NCI-H2081 (cell line): ENCODE data around the gene PCED1B.
"Not testable (repeated sequence)": the region's sequence is repeated elsewhere in the genome, so short reads cannot be mapped to it uniquely, and the experiment has no call there.

Experiments
- DNase-seq, 2 experiments: peaks; one replicate each; lab custom pipeline; 2025; lab: John Stamatoyannopoulos, UW

Gene PCED1B, protein sequence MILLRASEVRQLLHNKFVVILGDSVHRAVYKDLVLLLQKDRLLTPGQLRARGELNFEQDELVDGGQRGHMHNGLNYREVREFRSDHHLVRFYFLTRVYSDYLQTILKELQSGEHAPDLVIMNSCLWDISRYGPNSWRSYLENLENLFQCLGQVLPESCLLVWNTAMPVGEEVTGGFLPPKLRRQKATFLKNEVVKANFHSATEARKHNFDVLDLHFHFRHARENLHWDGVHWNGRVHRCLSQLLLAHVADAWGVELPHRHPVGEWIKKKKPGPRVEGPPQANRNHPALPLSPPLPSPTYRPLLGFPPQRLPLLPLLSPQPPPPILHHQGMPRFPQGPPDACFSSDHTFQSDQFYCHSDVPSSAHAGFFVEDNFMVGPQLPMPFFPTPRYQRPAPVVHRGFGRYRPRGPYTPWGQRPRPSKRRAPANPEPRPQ

DNA sequence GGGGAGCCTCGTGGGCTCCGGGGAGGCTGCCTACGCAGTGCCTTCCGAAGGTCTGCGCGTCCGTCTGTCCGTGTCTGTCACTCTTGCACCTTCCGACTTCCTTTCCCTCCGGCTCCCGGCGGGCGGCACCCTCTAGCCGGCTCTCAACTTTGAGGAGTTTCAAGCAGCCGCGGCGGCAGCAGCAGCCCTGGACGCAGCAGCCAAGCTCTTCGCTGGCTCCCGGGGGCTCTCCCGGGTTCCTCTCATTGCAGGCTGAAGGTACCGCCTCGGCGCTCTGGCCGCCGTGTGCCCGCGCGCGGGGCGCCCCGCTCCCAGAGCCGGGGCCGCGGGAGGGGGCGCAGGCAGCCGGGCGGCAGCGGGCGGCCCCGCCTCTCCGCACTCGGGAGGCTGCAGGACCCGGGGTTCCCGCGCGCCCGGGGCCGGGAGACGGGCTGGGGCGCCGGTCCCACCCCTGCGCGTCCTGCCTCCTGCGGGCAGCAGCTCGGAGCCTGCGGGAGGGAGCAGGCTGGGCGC, at the start of gene PCED1B, which contains the start of gene AMIGO2:
TSS of gene PCED1B (plus strand) at position 154 of the 513 bp plus-strand sequence. CDS start 155,443 bp downstream, outside the sequence.
TSS of gene AMIGO2 (minus strand) at position 492 of the 513 bp plus-strand sequence. CDS start 957 bp downstream, outside the sequence.
- DNase-seq = peak; percentile 9 to 59

DNA sequence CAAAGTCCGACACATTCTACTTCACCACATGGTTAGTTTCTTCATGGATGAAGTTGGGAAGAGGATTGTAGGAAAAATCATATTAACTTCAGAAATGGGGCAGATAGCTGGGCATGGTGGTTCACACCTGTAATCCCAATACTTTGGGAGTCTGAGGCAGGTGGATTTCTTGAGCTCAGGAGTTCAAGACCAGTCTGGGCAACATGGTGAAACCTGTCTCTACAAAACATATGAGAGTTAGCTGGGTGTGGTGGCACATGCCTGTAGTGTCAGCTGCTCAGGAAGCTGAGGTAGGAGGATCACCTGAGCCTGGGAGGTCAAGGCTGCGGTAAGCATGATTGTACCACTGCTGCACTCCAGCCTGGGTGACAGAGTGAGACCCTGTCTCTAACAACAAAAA, 49.5 kb upstream of the PCED1B start:
- DNase-seq = no peak

- DNase-seq = peak; percentile 32 to 48
Measured at GRCh38 chr12:47032644-47033043, 46.8 kb upstream of the PCED1B start.

DNA sequence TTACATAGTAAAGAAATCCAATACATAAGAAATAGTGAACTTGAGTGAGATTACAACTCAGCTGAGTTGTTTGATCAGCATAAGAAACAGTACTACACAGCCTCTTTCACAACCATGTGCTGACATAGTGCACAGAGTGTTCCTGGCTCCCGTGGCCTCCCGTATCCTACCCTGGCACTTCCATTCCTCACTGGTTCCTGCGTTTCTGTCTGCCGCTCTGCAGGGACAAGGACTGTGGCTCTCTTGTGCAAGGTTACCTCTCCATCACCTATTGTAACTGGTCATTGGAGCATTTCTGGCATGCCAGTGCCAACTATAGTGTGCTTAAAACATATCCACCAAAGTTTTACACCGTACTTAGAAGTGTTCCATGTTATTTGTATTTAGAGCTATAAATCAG, 46.3 kb upstream of the PCED1B start:
- DNase-seq = no peak

GRCh38 chr12:47033789-47034555, 45.4 kb upstream of the PCED1B start:
- DNase-seq = no peak

DNA sequence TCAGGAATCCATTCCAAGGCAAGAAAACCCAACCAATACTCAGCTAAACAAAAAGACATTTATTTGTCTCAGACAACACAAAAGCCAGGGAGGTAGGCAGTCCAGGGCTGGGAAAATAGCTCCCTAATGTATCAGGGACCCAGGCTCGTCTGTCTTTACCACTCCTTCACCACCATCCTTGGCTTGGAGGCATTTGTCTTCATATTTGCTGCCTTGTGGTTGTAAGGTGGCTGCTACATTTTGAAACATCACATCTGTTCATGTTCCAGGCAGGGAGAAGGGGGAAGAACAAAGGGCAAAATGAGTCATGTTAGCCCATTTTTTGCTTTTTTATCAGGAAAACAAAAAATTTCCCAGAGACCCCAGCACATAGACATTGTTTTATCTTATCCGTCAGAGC, 44.8 kb upstream of the PCED1B start:
- no peak for DNase-seq

DNA sequence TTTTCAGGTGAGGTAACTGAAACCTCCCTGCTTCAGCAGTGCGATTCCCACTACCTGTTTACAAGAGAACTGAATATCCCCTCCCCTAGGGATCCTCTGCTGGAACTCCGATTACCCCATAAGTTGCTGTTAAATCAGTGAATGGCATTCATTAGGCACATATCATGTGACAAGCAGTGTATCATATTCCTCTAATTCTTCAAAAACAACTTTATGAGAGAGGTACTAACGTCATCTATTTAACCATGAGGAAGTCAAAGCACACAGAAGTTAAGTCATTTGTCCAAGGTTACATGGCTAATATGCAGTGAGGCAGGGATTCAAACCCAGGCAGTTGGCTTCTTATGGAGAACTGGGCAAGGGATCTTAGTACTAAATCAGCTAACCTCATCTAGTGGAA, 43.9 kb upstream of the PCED1B start:
- no peak for DNase-seq

DNA sequence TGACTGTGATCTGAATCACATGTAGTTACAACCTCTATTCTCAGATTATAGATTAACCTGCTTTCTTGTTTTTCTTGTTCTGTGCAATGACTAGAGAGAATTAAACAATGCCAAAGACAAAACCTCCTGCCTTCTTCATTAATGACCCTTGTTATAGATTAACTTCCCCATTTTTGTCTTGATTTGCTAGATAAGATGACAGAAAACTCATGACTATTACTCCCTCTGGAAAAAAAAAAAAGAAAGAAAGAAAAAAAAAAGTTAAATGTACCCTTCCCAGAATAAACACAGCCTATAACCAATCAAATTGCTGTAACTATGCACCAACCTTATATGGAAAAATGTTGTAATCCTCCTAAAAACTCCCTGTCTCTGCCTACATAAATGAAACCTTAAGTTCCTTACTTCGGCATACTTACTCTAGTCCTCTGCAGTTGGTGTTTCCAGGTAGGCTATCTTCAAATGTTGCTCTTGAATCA, 41.1 kb upstream of the PCED1B start:
- DNase-seq = no peak

DNA sequence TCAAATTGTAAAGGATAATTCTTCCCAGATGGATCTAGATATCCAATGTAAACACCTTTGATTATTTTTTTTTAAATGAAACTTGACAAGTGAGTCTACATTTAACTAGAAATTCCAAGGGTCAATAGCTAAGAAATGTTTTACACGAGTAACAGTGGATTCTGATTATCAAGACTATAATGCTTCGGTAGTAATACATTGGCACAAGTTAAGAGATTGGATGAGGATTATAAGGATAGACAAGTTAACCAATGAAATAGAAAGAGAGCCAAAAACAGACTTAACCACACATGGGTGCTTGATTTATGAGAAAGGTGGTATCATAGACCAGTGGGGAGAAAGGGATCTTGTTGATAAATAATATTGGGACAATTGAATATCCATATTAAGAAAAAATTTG, 40.3 kb upstream of the PCED1B start:
- DNase-seq = no peak

- DNase-seq = no peak
Measured at GRCh38 chr12:47039756-47040155, 39.7 kb upstream of the PCED1B start.

DNA sequence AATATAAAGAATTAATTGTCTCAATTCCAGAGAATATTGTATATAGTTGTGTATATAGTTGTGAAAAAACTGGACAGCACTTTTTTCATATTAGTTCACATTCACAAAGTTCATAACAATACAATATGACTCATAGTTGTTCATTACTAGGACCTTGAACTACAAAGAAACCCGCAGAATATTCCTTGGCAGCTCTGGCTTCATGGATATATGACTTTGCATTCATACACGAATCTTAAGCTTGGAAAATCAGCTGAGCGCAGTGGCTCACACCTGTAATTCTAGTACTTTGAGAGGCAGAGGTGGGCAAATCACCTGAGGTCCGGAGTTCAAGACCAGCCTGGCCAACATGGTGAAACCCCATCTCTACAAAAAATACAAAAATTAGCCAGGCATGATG, 38.1 kb upstream of the PCED1B start:
- DNase-seq = no peak

DNA sequence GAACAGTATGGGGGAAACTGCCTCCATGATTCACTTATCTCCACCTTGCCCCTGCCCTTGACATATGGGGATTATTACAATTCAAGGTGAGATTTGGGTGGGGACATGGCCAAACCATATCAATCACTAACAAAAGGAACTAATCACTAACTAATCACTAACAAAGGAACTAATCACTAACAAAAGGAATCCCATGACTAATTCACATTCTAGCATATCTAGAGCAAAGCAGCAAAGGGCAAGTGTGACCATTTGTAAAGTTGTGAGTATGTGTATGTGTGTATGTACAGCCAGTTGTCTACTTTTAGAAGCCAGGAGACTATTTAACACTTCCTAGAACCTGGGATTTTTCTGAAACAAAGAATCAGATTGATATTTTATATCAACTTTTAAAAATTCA, 30.9 kb upstream of the PCED1B start:
- DNase-seq = no peak

GRCh38 chr12:47051291-47051690, 28.1 kb upstream of the PCED1B start:
- not testable (repeated sequence) for DNase-seq

DNA sequence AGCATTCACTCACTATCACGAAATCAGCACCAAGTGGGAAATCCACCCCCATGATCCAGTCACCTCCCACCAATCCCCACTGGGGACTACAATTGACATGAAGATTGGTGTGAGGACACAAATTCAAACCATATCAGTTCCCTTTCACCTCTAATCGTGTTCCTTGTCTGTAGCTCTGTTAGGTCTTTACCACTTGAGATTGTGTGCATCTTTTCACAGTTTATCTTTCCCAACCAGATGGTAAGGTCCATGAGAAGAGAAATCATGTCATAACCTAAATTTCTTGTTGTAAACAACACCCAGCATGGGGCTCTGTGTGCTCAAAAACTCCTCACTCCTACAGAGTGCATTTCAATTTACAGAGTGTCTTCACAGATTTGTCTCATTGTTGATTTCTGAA, 27.1 kb upstream of the PCED1B start:
- no peak for DNase-seq

GRCh38 chr12:47053961-47054360, 25.5 kb upstream of the PCED1B start:
- no peak for DNase-seq

GRCh38 chr12:47054659-47055058, 24.8 kb upstream of the PCED1B start:
- no peak for DNase-seq

GRCh38 chr12:47055856-47056255, 23.6 kb upstream of the PCED1B start:
- DNase-seq = not testable (repeated sequence)

GRCh38 chr12:47056944-47057343, 22.5 kb upstream of the PCED1B start:
- not testable (repeated sequence) for DNase-seq

- DNase-seq = not testable (repeated sequence)
Measured at GRCh38 chr12:47058640-47059039, 20.8 kb upstream of the PCED1B start.

- no peak for DNase-seq
Measured at GRCh38 chr12:47065546-47065945, 13.9 kb upstream of the PCED1B start.

- no peak for DNase-seq
Measured at GRCh38 chr12:47066278-47067025, 13.0 kb upstream of the PCED1B start.

DNA sequence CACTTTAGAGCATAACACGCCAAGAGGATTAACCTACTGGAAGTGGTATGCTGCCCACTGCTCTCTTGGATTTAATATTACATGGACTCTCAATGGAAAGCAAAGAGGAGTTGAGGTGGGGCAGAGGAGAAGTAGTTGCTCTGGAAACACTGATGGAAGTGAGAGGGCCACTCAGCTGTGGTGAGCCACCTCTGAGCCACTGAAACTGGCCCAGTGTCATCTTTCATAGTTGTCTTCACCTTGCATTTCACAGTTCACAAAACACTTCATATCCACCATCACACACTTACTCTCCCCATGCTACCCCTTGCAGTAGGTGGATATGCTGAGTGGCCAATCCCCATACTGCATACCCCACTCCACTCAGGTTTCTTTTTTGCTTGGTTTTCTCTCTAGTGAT, 12.2 kb upstream of the PCED1B start:
- DNase-seq = no peak
